Large intestine (tissue), 1 donor: Measurements from ENCODE around the gene IGFBP3. TPM values are rescaled to one million over a fixed set of nuclear protein-coding genes. Genes with fewer than 3 reads are reported as not detected.

Source experiments
- polyA plus RNA-seq: library from polyadenylated mRNA; unstranded; fragments of 120-200 nt; gene quantifications from one replicate; pipeline ENCODE4 v1.2.1, GENCODE V29; 2013

The IGFBP3 gene
- polyA plus RNA-seq, 1 donor, result 115 TPM

Other genes starting within 250 kb of the IGFBP3 start
- gene CCDC201, start 48.2 kb downstream of the IGFBP3 start, polyA plus RNA-seq, result not detected
- 0.12 TPM for gene IGFBP1, start 32.8 kb downstream of the IGFBP3 start, polyA plus RNA-seq